Measurements from ENCODE around the gene FUT8. TPM values are rescaled to one million over a fixed set of nuclear protein-coding genes. Genes with fewer than 3 reads are reported as not detected.

The FUT8 gene
- total and polyA plus RNA-seq, 2 of the 8 experiments (the other 6 are each of a cell fraction or from before 2014, with no cell fraction given), result 10.5 to 25.1 TPM

DNA sequence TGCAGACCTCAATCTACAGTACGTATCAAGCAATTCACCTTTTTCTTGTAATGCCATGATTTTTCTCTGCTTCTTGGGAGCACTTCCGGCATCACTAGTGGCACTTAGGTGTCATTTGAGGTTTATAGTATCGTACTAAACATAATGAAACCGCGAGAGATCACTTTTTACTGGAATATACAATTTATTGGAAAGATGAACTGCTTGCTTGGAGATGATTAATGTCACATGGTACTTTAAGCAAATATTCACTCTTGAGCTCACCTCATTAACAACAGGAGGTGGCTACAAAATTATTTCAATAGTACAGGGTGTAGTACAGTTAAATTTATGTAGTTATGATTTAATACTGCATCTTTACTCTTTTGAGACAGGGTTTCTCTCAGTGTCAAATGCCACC lies 11.5 kb downstream of the FUT8 start:
- Histone ChIP-seq H4K91ac (replicated peaks; ENCODE audit: insufficient read length, low read length) (no peak overlapping the region), H3K4ac (replicated peaks; ENCODE audit: insufficient read length, low read depth, low read length) (no peak overlapping the region), H3K23ac (ENCODE audit: insufficient read length) (no peak overlapping the region), H3K79me1 (ENCODE audit: low read depth, low read length) (no peaks in the 10 kb centered on the region), H3K56ac (replicated peaks; ENCODE audit: insufficient read length, low read depth, low read length) (no peak overlapping the region), H4K8ac (ENCODE audit: extremely low read depth, insufficient read depth, low read length) (no peak overlapping the region), H2AFZ (ENCODE audit: low read length) (no peak overlapping the region), H2BK20ac (ENCODE audit: low read length) (no peak overlapping the region), H3K4me1 (replicated peaks in 1 of 4; ENCODE audit: control insufficient read depth in 3 of 4, insufficient read depth in 4 of 4, low read length in 3 of 4) (peaks cover 0 to 3% (median 2%) of the 10 kb centered on the region in 4 experiments; a peak in 3 of 7 replicates), H3K4me2 (ENCODE audit: insufficient read depth in 1 of 2, low read depth in 2 of 2, low read length in 2 of 2) (no peak overlapping the region), H3K27ac (ENCODE audit: low read depth, low read length) (no peak overlapping the region), H3K27me3 (replicated peaks in 1 of 4; ENCODE audit: control insufficient read depth in 3 of 4, extremely low read depth in 1 of 4, insufficient read depth in 3 of 4, low read length in 3 of 4) (no peaks in the 10 kb centered on the region), H2BK5ac (ENCODE audit: low read depth, low read length) (no peak overlapping the region), H3K36me3 (ENCODE audit: control insufficient read depth in 2 of 4, insufficient read depth in 4 of 4, low read length in 3 of 4) (no peaks in the 10 kb centered on the region), H3K9me3 (ENCODE audit: insufficient read depth in 2 of 2, low read depth in 1 of 2, low read length in 1 of 2) (no peaks in the 10 kb centered on the region), H3K4me3 (ENCODE audit: extremely low read depth in 1 of 4, insufficient read depth in 2 of 4, low read depth in 3 of 4, low read length in 4 of 4) (no peak overlapping the region), H3K23me2 (ENCODE audit: low read depth, low read length) (no peaks in the 10 kb centered on the region), H4K20me1 (replicated peaks in 1 of 2; ENCODE audit: control insufficient read depth in 1 of 2, insufficient read depth in 2 of 2, low read length in 2 of 2) (no peaks in the 10 kb centered on the region), H2BK120ac (replicated peaks; ENCODE audit: low read depth, low read length) (no peak overlapping the region), H2AK5ac (ENCODE audit: low read depth, low read length) (no peak overlapping the region), H2BK12ac (ENCODE audit: low read depth, low read length) (no peak overlapping the region), H2BK15ac (ENCODE audit: low read length) (no peak overlapping the region), H3K14ac (ENCODE audit: insufficient read length) (no peak overlapping the region), H3K79me2 (ENCODE audit: control insufficient read depth in 1 of 2, insufficient read depth in 2 of 2, low read length in 2 of 2) (peaks cover 0 to 30% of the 10 kb centered on the region in 2 experiments; a peak in 2 of 4 replicates), H4K5ac (ENCODE audit: insufficient read length, low read depth, low read length) (no peak overlapping the region), H3K18ac (ENCODE audit: extremely low read depth, low read length) (no peak overlapping the region), H3K9ac (replicated peaks in 1 of 4; ENCODE audit: extremely low read depth in 1 of 4, low read depth in 3 of 4, low read length in 3 of 4) (no peak overlapping the region)
- CTCF ChIA-PET (ENCODE audit: partially characterized antibody), result interaction anchor here (0.8 to 2.3 kb wide), 5 partner anchors 9 to 1075 kb away, joined by 3 to 10 read pairs (median 5); partner anchors contain the start of gene FUT8
- DNase-seq (ENCODE audit: low read depth in 1 of 2, low spot score in 2 of 2), result no peak
- WGBS, 2 experiments (ENCODE audit: extremely low coverage in 1 of 2, insufficient coverage in 1 of 2, insufficient read length in 1 of 2, insufficient replicate concordance in 2 of 2, low coverage in 1 of 2, low lambda C conversion rate in 2 of 2, missing lambda C conversion rate in 1 of 2), result 97% methylated on average over 5 of the region's 5 CpGs; no CpG with 5 or more reads in 1 of the 2 experiments
- POLR2A ChIA-PET (ENCODE audit: partially characterized antibody), result no interaction called here
- FAIRE-seq, result no peak
- TF ChIP-seq BACH1 (IDR thresholded peaks at IDR 0.05; ENCODE audit: low read length) (no peak), ATF3 (IDR thresholded peaks at IDR 0.05; ENCODE audit: insufficient read depth, low read depth, low read length) (no peak), SAP30 (IDR thresholded peaks at IDR 0.05; ENCODE audit: insufficient read depth, insufficient replicate concordance, low read length) (no peak), HDAC6 (IDR thresholded peaks at IDR 0.05; ENCODE audit: low read depth, low read length) (no peak), SP4 (IDR thresholded peaks at IDR 0.05; ENCODE audit: low read length) (no peak), TEAD4 (IDR thresholded peaks at IDR 0.05; ENCODE audit: low read depth, low read length) (no peak), PHF8 (conservative IDR thresholded peaks at IDR 0.05; ENCODE audit: low read depth, low read length) (no peak), TBP (IDR thresholded peaks at IDR 0.05; ENCODE audit: low read depth, low read length) (no peak)

Data from H1 (cell line).